ENCODE data around the gene PRRX2. TPM values are rescaled to one million over a fixed set of nuclear protein-coding genes. Genes with fewer than 3 reads are reported as not detected.
A peak's percentile ranks its signal among the peaks of the same experiment; 100 is the strongest.
"Not testable (repeated sequence)": the region's sequence is repeated elsewhere in the genome, so short reads cannot be mapped to it uniquely, and the experiment has no call there.

PRRX2 gene
- total RNA-seq, 2 donors from 2014 or later, result not detected

GRCh38 chr9:129650680-129651235 is 14.7 kb upstream of the PRRX2 start:
- DNase-seq (no peak), ATAC-seq (no peak)
- H3K27ac Mint-ChIP-seq, result no peak overlapping the region
- no peaks in the 10 kb centered on the region for H3K9me3 ChIP-seq (ENCODE audit: control insufficient read depth, low read length, poor library complexity, severe bottlenecking)
- peaks cover 4% of the 10 kb centered on the region for H3K36me3 Mint-ChIP-seq (ENCODE audit: low read depth)
- no peaks in the 10 kb centered on the region for H3K27me3 Mint-ChIP-seq
- H3K4me1 Mint-ChIP-seq, result peaks cover 6% of the 10 kb centered on the region
- H3K4me3 Mint-ChIP-seq, result no peak overlapping the region

GRCh38 chr9:129653823-129654553 is 11.5 kb upstream of the PRRX2 start:
- no peaks in the 10 kb centered on the region for H3K27me3 Mint-ChIP-seq
- H3K4me1 Mint-ChIP-seq, result no peaks in the 10 kb centered on the region
- DNase-seq (no peak), ATAC-seq (no peak)
- H3K36me3 Mint-ChIP-seq (ENCODE audit: low read depth), result no peaks in the 10 kb centered on the region
- H3K27ac Mint-ChIP-seq, result no peak overlapping the region
- no peaks in the 10 kb centered on the region for H3K9me3 ChIP-seq (ENCODE audit: control insufficient read depth, low read length, poor library complexity, severe bottlenecking)
- H3K4me3 Mint-ChIP-seq, result no peak overlapping the region

GRCh38 chr9:129654554-129655040 is 10.8 kb upstream of the PRRX2 start:
- Mint-ChIP-seq H3K4me3 (no peak overlapping the region), H3K4me1 (no peaks in the 10 kb centered on the region), H3K27me3 (no peaks in the 10 kb centered on the region), H3K27ac (no peak overlapping the region), H3K36me3 (ENCODE audit: low read depth) (no peaks in the 10 kb centered on the region)
- no peaks in the 10 kb centered on the region for H3K9me3 ChIP-seq (ENCODE audit: control insufficient read depth, low read length, poor library complexity, severe bottlenecking)
- no peak for ATAC-seq
- DNase-seq, result no peak

- ATAC-seq (no peak), DNase-seq (no peak)
- Mint-ChIP-seq H3K27ac (no peak overlapping the region), H3K4me1 (no peaks in the 10 kb centered on the region), H3K36me3 (ENCODE audit: low read depth) (no peaks in the 10 kb centered on the region), H3K27me3 (no peaks in the 10 kb centered on the region), H3K4me3 (no peak overlapping the region)
- H3K9me3 ChIP-seq (ENCODE audit: control insufficient read depth, low read length, poor library complexity, severe bottlenecking), result no peaks in the 10 kb centered on the region
Observed at GRCh38 chr9:129655154-129655553, 10.3 kb upstream of the PRRX2 start.

GRCh38 chr9:129655696-129656095 is 9.8 kb upstream of the PRRX2 start:
- no peaks in the 10 kb centered on the region for H3K9me3 ChIP-seq (ENCODE audit: control insufficient read depth, low read length, poor library complexity, severe bottlenecking)
- H3K27ac Mint-ChIP-seq, result no peak overlapping the region
- H3K36me3 Mint-ChIP-seq (ENCODE audit: low read depth), result no peaks in the 10 kb centered on the region
- no peak overlapping the region for H3K4me3 Mint-ChIP-seq
- H3K4me1 Mint-ChIP-seq, result no peaks in the 10 kb centered on the region
- H3K27me3 Mint-ChIP-seq, result no peaks in the 10 kb centered on the region
- no peak for ATAC-seq
- no peak for DNase-seq

- no peaks in the 10 kb centered on the region for H3K9me3 ChIP-seq (ENCODE audit: control insufficient read depth, low read length, poor library complexity, severe bottlenecking)
- Mint-ChIP-seq H3K27ac (no peak overlapping the region), H3K4me3 (no peak overlapping the region), H3K36me3 (ENCODE audit: low read depth) (no peaks in the 10 kb centered on the region), H3K27me3 (no peaks in the 10 kb centered on the region), H3K4me1 (no peaks in the 10 kb centered on the region)
- DNase-seq (no peak), ATAC-seq (no peak)
Observed at GRCh38 chr9:129656795-129657390, 8.6 kb upstream of the PRRX2 start.

GRCh38 chr9:129661029-129661428 is 4.4 kb upstream of the PRRX2 start:
- no peaks in the 10 kb centered on the region for H3K9me3 ChIP-seq (ENCODE audit: control insufficient read depth, low read length, poor library complexity, severe bottlenecking)
- no peak for ATAC-seq

GRCh38 chr9:129662239-129662638 is 3.2 kb upstream of the PRRX2 start:
- H3K36me3 Mint-ChIP-seq (ENCODE audit: low read depth); H3K4me1 Mint-ChIP-seq; H3K4me3 Mint-ChIP-seq; H3K27ac Mint-ChIP-seq; ATAC-seq; H3K27me3 Mint-ChIP-seq; DNase-seq; H3K9me3 ChIP-seq (ENCODE audit: control insufficient read depth, low read length, poor library complexity, severe bottlenecking): not testable (repeated sequence)

More at GRCh38 chr9:129661029-129661428, 4.4 kb upstream of the PRRX2 start:
- Mint-ChIP-seq H3K36me3 (ENCODE audit: low read depth) (no peaks in the 10 kb centered on the region), H3K4me3 (no peak overlapping the region), H3K27me3 (no peaks in the 10 kb centered on the region), H3K4me1 (peaks cover 5% of the 10 kb centered on the region), H3K27ac (peak overlapping the region; percentile 39)
- no peak for DNase-seq

- DNase-seq (no peak), ATAC-seq (peak; percentile 59)
- Mint-ChIP-seq H3K27me3 (peaks cover 8% of the 10 kb centered on the region), H3K4me1 (peaks cover 5% of the 10 kb centered on the region), H3K36me3 (ENCODE audit: low read depth) (no peaks in the 10 kb centered on the region), H3K27ac (no peak overlapping the region), H3K4me3 (peak overlapping the region; percentile 85)
- no peaks in the 10 kb centered on the region for H3K9me3 ChIP-seq (ENCODE audit: control insufficient read depth, low read length, poor library complexity, severe bottlenecking)
Observed at GRCh38 chr9:129664746-129665388, 580 bp upstream of the PRRX2 start.

GRCh38 chr9:129665814-129666520 is 520 bp downstream of the PRRX2 start:
- H3K9me3 ChIP-seq (ENCODE audit: control insufficient read depth, low read length, poor library complexity, severe bottlenecking), result no peaks in the 10 kb centered on the region
- DNase-seq (no peak), ATAC-seq (peak; percentile 23)
- Mint-ChIP-seq H3K27me3 (peaks cover 8% of the 10 kb centered on the region), H3K4me1 (peaks cover 5% of the 10 kb centered on the region), H3K27ac (no peak overlapping the region), H3K36me3 (ENCODE audit: low read depth) (no peaks in the 10 kb centered on the region), H3K4me3 (peak overlapping the region; percentile 85)

- H3K27me3 Mint-ChIP-seq, result peaks cover 8% of the 10 kb centered on the region
- H3K4me1 Mint-ChIP-seq, result peaks cover 5% of the 10 kb centered on the region
- DNase-seq, result no peak
- H3K27ac Mint-ChIP-seq, result no peak overlapping the region
- no peaks in the 10 kb centered on the region for H3K9me3 ChIP-seq (ENCODE audit: control insufficient read depth, low read length, poor library complexity, severe bottlenecking)
- H3K36me3 Mint-ChIP-seq (ENCODE audit: low read depth), result no peaks in the 10 kb centered on the region
- no peak for ATAC-seq
- H3K4me3 Mint-ChIP-seq, result peak overlapping the region; percentile 33
Observed at GRCh38 chr9:129666575-129666974, 1.1 kb downstream of the PRRX2 start.

- Mint-ChIP-seq H3K27me3 (peaks cover 8% of the 10 kb centered on the region), H3K4me3 (no peak overlapping the region), H3K36me3 (ENCODE audit: low read depth) (no peaks in the 10 kb centered on the region), H3K27ac (no peak overlapping the region), H3K4me1 (peaks cover 5% of the 10 kb centered on the region)
- ATAC-seq (no peak), DNase-seq (no peak)
- no peaks in the 10 kb centered on the region for H3K9me3 ChIP-seq (ENCODE audit: control insufficient read depth, low read length, poor library complexity, severe bottlenecking)
Observed at GRCh38 chr9:129667378-129667777, 1.9 kb downstream of the PRRX2 start.

- H3K27me3 Mint-ChIP-seq, result peaks cover 8% of the 10 kb centered on the region
- no peak for DNase-seq
- no peak for ATAC-seq
Observed at GRCh38 chr9:129667850-129668249, 2.4 kb downstream of the PRRX2 start.

More at GRCh38 chr9:129667850-129668249, 2.4 kb downstream of the PRRX2 start:
- Mint-ChIP-seq H3K36me3 (ENCODE audit: low read depth) (no peaks in the 10 kb centered on the region), H3K27ac (no peak overlapping the region), H3K4me3 (no peak overlapping the region), H3K4me1 (peaks cover 5% of the 10 kb centered on the region)
- no peaks in the 10 kb centered on the region for H3K9me3 ChIP-seq (ENCODE audit: control insufficient read depth, low read length, poor library complexity, severe bottlenecking)
